22Rv1 (cell line): ENCODE results near the gene BEST1.

ENCODE experiments used
- CTCF ChIP-seq: fragments of 450-650 bp; IDR thresholded peaks from 2 replicates; pipeline ENCODE4 v1.5.1; 2017; ENCODE audit warnings: mild to moderate bottlenecking
- ZFX ChIP-seq: fragments of 450-650 bp; IDR thresholded peaks from 2 replicates; pipeline ENCODE4 v1.6.1; 2017; ENCODE audit warnings: antibody characterized with exemption, borderline replicate concordance

GRCh38 chr11:61924064-61924455, 26.1 kb upstream of the BEST1 start:
- TF ChIP-seq CTCF, result no peak
- TF ChIP-seq ZFX, result no peak
